ENCODE results near the gene MRPL20. TPM values are rescaled to one million over a fixed set of nuclear protein-coding genes. Genes with fewer than 3 reads are reported as not detected.

MRPL20 gene
- total RNA-seq, 2 experiments from 2014 or later, result 103 to 107 TPM

DNA sequence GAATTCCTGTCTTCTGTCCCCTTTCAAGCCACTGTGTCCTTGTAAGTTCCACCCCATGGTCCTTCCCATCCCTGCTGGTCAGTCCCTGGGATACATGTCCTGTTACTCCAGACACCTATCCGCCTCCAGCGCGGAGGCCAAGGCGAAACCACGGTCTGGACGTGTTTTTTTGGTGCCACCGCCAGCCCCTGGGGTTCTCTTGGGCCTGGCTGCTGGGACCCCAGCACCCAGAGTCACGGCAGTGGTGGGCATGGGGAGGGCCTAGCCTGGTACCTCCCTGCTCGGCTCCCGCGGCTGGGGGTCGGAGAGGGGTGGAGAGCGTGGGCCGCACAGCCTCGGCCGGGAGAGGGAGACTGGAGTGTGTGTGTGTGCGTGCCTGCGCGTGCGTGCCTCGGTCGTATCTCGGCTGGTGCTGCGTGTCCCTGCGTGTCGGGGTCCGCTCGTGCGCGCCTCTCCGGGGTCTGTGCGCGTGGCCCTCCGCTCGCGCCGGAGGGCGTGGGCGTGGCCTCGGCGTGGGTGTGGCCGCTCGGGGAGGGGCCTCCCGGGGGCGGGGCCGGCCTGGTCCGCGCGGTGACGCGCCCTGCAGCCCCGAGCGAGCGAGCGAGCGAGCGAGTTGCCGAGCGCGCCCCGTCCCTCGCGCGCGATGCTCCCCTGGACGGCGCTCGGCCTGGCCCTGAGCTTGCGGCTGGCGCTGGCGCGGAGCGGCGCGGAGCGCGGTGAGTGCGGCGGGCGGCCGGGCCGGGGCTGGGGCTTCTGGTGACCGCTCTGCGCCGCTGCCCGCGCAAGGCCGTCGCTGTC is 28.2 kb upstream of the MRPL20 start, which contains the start of gene VWA1:
Gene VWA1 (plus strand): TSS at position 585 of the 798 bp plus-strand sequence. CDS start 59 bp downstream, at position 644.
- intact Hi-C loops (cut with micrococcal nuclease), result no loop called here
- peak; percentile 48 for DNase-seq
- Mint-ChIP-seq H3K27ac (no peak within 1 kb of the TSS), H3K36me3 (ENCODE audit: low read depth) (no peaks in the 10 kb centered on the region), H3K4me3 (peak within 1 kb of the TSS; percentile 60), H3K9me3 (no peaks in the 10 kb centered on the region), H3K27me3 (ENCODE audit: low read depth) (peaks cover 21% of the 10 kb centered on the region), H3K4me1 (ENCODE audit: low read depth) (peaks cover 11% of the 10 kb centered on the region)
- CTCF ChIA-PET, result no interaction called here

DNA sequence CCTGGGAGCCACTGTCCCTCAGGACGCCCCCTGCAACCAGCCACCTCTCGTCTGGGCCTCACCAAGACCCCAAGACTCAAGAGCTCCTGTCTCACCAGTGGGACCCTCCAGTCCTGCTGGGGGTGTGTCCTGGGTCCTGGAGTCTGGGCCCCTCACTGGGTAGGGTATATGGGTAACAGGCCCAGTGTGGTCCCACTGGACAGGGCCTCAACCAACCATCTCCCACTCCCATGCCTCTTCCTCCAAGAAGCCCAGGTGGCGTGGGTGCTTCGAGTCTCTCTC is 27.7 kb upstream of the MRPL20 start:
- Mint-ChIP-seq H3K27me3 (ENCODE audit: low read depth) (peaks cover 25% of the 10 kb centered on the region), H3K27ac (no peak overlapping the region), H3K9me3 (no peaks in the 10 kb centered on the region), H3K36me3 (ENCODE audit: low read depth) (no peaks in the 10 kb centered on the region), H3K4me3 (peak overlapping the region; percentile 50), H3K4me1 (ENCODE audit: low read depth) (peaks cover 11% of the 10 kb centered on the region)
- no peak for DNase-seq
- CTCF ChIA-PET, result no interaction called here
- intact Hi-C loops (cut with micrococcal nuclease), result no loop called here

DNA sequence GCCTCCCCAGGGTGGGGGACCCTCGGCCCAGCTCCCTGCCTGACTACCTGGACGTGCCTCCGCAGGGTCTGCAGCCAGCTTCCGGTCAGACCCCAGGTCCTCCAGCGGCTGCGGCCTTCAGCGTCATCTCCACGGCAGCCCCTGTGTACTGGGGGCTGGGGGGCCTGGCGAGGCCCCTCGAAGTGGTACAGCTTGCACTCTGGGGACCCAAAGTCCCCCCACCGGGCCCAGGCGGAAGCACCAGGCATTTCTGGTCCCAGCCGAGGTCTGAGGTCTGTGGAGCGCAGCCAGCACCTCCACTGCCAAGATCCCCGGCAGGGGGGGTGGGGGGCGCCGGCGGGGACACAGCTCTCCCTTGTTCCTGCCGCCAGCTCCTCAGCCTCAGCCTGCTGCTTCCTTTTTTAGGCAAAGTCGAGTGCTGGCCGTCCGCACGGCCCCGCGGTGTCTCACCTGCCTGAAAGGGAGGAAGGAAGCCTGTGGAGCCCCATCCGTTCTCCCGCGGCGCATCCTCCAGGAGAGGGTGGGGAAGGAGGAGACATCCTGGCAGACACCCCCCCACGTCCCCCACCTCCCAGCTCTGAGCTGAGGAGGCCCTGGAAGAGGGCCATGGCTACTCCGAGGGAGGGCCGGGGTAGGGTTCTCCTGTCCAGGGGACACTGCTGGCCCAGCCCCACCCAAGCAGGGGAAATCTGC is 27.2 kb upstream of the MRPL20 start:
- Mint-ChIP-seq H3K9me3 (no peaks in the 10 kb centered on the region), H3K36me3 (ENCODE audit: low read depth) (no peaks in the 10 kb centered on the region), H3K27ac (no peak overlapping the region), H3K4me1 (ENCODE audit: low read depth) (peaks cover 11% of the 10 kb centered on the region), H3K27me3 (ENCODE audit: low read depth) (peaks cover 29% of the 10 kb centered on the region), H3K4me3 (peak overlapping the region; percentile 18)
- CTCF ChIA-PET, result interaction anchor here (1.3 kb wide), 1 partner anchor 15 kb away, joined by 3 read pairs; the partner anchor contains the start of gene ATAD3C
- intact Hi-C loops (cut with micrococcal nuclease), result no loop called here
- DNase-seq, result peak; percentile 21

DNA sequence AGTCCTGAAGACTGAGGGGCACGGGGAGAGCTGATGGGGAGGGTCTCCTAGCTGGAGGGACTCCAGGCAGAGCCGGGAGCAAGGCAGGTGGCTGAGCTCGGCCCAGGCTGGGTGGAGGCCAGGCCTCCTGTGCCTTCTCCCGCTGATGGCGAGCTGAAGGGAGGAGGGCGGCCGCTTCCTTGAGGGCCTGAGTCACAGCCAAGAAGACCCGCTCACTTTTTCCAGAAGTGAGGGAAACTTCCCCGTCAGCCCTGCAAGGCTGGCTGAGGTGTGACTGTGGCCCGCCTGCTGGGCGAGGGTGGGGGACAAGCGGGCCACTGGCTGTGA is 26.7 kb upstream of the MRPL20 start:
- Mint-ChIP-seq H3K9me3 (no peaks in the 10 kb centered on the region), H3K36me3 (ENCODE audit: low read depth) (no peaks in the 10 kb centered on the region), H3K4me1 (ENCODE audit: low read depth) (peaks cover 11% of the 10 kb centered on the region), H3K4me3 (peak overlapping the region; percentile 41), H3K27me3 (ENCODE audit: low read depth) (peaks cover 28% of the 10 kb centered on the region), H3K27ac (peak overlapping the region; percentile 46)
- DNase-seq, result peak; percentile 80
- CTCF ChIA-PET, result interaction anchor here (1.3 kb wide), 1 partner anchor 16 kb away, joined by 3 read pairs; the partner anchor contains the start of gene ATAD3C
- intact Hi-C loops (cut with micrococcal nuclease), result no loop called here

DNA sequence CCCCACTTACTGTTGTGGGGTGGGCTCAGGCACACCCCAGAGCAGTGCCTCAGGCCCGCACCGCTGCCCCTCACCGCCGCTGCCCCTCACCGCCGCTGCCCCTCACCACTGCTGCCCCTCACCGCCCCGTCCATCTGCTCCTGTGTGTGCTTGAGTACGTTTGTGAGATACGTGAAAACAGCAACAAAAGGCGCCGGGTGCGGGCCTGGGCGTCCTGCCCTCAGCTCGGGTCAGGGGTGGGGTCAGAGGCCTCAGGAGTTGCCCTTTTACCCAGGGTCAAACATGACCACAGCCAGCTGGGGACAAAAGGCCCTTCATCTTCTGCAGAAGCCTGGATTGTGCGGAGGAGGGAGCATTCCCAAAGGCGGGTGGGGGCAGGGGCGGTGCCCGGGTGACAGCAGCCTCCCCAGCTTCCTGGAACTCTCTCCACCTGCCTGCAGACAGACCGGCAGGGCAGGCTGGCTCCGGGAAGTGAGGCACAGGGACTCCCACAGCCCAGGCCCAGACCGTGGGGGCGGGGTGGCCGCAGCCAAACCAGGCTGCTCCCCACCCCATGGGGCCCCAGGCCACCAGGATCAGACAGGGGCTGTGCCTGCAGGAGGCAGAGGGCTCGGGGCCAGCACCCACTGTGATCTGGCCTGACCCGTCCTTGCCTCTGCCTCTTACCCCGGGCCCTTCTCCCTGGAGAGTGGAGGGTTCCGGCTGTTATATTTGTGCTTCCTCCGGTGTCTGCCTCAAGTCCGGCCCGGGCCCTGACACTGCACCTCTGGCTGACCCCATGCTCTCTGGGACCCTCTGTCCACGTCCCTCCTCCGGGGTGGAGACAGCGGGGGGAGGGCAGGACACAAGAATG is 26.1 kb upstream of the MRPL20 start:
- Mint-ChIP-seq H3K27me3 (ENCODE audit: low read depth) (peaks cover 27% of the 10 kb centered on the region), H3K36me3 (ENCODE audit: low read depth) (no peaks in the 10 kb centered on the region), H3K4me3 (peak overlapping the region; percentile 41), H3K4me1 (ENCODE audit: low read depth) (peaks cover 14% of the 10 kb centered on the region), H3K27ac (peak overlapping the region; percentile 46), H3K9me3 (no peaks in the 10 kb centered on the region)
- DNase-seq, result peak; percentile 24
- CTCF ChIA-PET, result interaction anchor here (0.7 to 1.3 kb wide), 2 partner anchors 8 to 17 kb away, joined by 3 read pairs; partner anchors contain the start of gene ATAD3C
- intact Hi-C loops (cut with micrococcal nuclease), result no loop called here

DNA sequence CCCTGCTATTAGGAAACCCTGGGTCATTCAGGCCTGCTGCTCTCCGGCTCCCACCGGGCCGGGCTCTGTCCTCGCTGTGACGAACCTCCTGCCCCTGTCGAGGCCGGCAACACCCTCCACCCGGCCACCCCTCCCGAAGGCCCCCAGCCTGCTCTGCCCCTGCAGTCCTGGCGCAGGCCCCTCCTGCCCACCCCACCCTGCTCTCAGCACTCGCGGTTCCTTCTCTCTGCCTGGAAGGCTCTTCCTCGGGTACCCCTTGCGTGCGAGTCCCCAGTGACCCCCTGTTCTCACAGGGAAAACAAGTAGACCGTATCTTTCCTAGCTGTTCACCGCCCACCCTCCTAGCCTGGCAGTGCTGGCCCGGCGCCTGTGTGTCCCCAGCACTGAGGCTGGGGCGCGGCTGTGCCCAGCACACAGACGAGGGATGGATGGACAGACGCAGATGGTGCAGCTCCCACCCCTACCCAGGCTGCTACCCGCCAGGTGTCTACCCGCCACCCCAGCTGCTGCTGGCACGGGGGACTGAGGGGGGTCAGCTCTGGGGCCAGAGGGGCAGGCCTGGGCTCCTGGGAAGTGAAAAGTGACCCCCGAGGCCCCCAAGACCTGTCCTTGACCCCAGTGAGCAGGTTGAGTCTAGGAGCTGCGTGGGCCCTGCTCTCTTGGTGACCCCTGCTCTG is 25.3 kb upstream of the MRPL20 start:
- CTCF ChIA-PET, result interaction anchor here (0.7 kb wide), 1 partner anchor 9 kb away, joined by 3 read pairs; no protein-coding TSS in a partner anchor
- Mint-ChIP-seq H3K9me3 (no peaks in the 10 kb centered on the region), H3K4me3 (no peak overlapping the region), H3K27ac (no peak overlapping the region), H3K27me3 (ENCODE audit: low read depth) (peaks cover 27% of the 10 kb centered on the region), H3K36me3 (ENCODE audit: low read depth) (no peaks in the 10 kb centered on the region), H3K4me1 (ENCODE audit: low read depth) (peaks cover 14% of the 10 kb centered on the region)
- intact Hi-C loops (cut with micrococcal nuclease), result no loop called here
- DNase-seq, result no peak

DNA sequence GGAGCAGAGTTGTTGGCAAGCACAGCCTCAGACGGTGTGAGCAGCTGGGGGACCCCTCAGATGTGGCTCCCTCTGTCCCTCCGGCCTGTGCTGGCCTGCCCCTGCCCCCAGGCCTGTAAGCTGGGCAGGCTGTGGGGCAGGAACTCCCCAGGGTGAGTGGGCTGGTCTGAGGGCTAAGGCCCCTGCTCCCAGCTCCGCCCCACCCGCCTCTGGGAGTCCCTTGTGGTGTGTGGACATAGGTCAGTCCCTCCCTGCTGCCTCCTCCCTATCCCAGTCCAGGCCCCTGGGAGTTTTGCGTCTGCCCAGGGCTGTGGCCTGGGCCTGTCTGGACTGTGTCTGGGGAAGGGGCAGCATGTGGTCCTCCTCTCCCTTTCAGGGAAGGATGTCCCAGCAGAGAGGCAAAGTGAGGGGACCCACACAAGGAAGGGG is 24.8 kb upstream of the MRPL20 start:
- intact Hi-C loops (cut with micrococcal nuclease), result no loop called here
- no peak for DNase-seq
- peaks cover 14% of the 10 kb centered on the region for H3K4me1 Mint-ChIP-seq (ENCODE audit: low read depth)
- no peak overlapping the region for H3K4me3 Mint-ChIP-seq
- no peaks in the 10 kb centered on the region for H3K36me3 Mint-ChIP-seq (ENCODE audit: low read depth)
- H3K9me3 Mint-ChIP-seq, result no peaks in the 10 kb centered on the region
- H3K27me3 Mint-ChIP-seq (ENCODE audit: low read depth), result peaks cover 27% of the 10 kb centered on the region
- H3K27ac Mint-ChIP-seq, result no peak overlapping the region
- CTCF ChIA-PET, result no interaction called here

DNA sequence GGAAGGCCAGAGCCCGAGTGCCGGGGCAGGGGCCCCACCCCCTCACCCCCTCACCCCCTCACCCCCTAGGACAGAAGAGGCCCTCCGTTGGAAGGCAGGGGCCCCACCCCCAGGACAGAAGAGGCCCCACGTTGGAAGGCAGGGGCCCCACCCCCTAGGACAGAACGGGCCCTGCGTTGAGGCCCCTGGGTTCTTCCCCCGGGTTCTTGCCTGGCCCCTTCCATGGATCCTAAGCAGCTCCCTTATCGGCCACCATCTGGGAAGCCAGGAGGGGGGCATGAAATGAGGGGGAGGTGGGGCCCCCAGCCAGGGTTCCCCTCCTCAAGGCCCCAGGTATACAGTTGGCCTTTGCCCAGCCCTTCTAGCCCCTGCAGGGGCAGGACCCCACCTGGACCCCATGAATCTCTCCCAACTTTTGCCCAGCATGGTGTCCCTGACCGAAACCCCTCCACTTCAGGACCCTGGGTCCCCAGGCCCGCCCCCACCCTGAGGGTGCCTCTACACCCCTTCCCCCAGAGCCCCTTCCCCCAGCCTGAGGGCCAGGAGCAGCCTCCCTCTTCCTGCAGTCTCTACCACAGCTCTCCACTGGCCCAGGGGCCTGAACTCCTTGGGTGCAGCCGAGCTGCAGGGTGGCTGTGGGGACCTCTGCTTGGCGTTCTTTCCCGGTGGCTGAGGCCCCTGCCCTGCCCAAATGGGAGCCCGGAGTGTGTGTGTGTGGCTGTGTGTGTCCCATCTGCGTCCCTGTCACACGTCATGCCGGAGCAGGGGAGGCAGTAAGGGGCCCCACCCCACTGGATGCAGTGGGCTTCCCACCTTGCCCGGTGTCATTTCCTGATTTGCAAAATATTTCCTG is 24.1 kb upstream of the MRPL20 start:
- H3K4me1 Mint-ChIP-seq (ENCODE audit: low read depth), result peaks cover 13% of the 10 kb centered on the region
- peaks cover 26% of the 10 kb centered on the region for H3K27me3 Mint-ChIP-seq (ENCODE audit: low read depth)
- no peak overlapping the region for H3K4me3 Mint-ChIP-seq
- H3K36me3 Mint-ChIP-seq (ENCODE audit: low read depth), result no peaks in the 10 kb centered on the region
- DNase-seq, result no peak
- CTCF ChIA-PET, result no interaction called here
- H3K9me3 Mint-ChIP-seq, result no peaks in the 10 kb centered on the region
- H3K27ac Mint-ChIP-seq, result no peak overlapping the region
- intact Hi-C loops (cut with micrococcal nuclease), result no loop called here

DNA sequence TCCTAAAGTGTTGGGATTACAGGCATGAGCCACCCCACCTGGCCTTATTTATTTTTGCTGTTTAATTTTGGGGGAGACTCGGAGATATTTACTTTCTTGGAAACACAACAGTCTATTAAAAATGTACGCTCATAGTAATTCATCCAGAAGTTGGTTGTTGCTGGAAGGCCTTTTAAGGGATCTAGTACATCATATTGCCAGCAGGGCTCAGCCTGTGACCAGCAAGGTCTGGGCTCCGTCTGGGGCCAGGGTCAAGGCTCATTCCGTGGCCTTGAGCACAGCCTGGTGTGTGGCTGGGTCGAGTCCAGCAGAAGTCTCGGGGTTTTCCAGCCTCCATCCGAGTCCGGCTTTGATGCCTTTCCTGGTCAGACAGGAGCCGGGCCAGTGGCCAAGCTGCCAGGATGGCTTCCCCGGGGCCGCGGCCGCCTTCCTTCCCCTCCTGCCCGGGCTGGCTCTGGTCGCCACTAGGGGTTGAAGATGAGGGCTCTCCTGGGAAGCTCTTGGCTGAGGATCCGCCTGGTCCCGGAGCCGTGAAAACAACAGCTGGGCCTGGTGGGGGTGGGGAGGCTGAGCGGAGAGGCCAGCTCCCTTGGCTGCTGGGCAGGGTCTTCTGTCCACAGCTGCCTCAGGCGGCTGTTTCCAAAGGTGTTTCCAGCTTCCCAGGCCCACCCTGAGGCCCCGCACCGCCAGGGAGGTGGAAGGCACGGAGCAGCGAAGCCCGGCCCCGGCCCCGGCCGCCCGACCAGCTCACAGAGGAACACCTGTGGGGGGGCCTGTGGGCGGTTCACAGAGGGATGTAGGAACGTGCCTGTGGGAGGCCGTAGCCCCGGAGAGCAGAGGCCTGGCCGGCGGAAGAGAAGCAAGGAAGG is 23.3 kb upstream of the MRPL20 start:
- Mint-ChIP-seq H3K27me3 (ENCODE audit: low read depth) (peaks cover 27% of the 10 kb centered on the region), H3K27ac (no peak overlapping the region), H3K4me1 (ENCODE audit: low read depth) (peaks cover 13% of the 10 kb centered on the region), H3K9me3 (no peaks in the 10 kb centered on the region), H3K36me3 (ENCODE audit: low read depth) (no peaks in the 10 kb centered on the region), H3K4me3 (no peak overlapping the region)
- CTCF ChIA-PET, result interaction anchor here (2.4 kb wide), 1 partner anchor 11 kb away, joined by 11 read pairs; no protein-coding TSS in a partner anchor
- intact Hi-C loops (cut with micrococcal nuclease), result no loop called here
- DNase-seq, result no peak

DNA sequence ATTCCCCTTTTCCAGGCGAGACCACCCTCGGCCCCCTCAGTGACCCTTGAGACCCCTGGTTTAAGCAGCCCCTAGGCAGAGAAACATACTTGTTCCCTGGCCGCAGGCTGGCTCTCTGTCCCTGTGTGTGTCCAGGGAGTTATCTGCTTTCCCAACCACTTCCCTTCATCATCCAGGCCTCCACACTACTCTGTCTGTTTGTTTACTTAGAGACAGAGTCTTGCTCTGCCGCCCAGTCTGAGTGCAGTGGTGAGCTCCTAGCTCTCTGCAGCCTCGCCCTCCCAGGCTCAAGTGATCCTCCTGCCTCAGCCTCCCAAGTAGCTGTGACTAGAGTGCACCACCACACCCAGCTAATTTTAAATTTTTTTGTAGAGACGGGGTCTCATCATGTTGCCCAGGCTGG is 22.6 kb upstream of the MRPL20 start:
- no peak for DNase-seq
- Mint-ChIP-seq H3K36me3 (ENCODE audit: low read depth) (no peaks in the 10 kb centered on the region), H3K27ac (no peak overlapping the region), H3K4me1 (ENCODE audit: low read depth) (peaks cover 8% of the 10 kb centered on the region), H3K4me3 (no peak overlapping the region), H3K27me3 (ENCODE audit: low read depth) (peaks cover 28% of the 10 kb centered on the region), H3K9me3 (no peaks in the 10 kb centered on the region)
- intact Hi-C loops (cut with micrococcal nuclease), result no loop called here
- CTCF ChIA-PET, result interaction anchor here (2.4 kb wide), 1 partner anchor 11 kb away, joined by 11 read pairs; no protein-coding TSS in a partner anchor
